Stimulated activated CD4-positive, alpha-beta T cell treated with anti-CD3 and anti-CD28 coated beads, TNF-alpha, amount 100 ng/mL, for 4 hours (primary cell): ENCODE measurements around the gene CALD1.

Experiments
- DNase-seq, 3 experiments: peaks; one replicate each; pipeline ENCODE4 v3.0.0-alpha.2; 2020; ENCODE audit warnings: low read depth in 3 of 3

The CALD1 gene

DNA sequence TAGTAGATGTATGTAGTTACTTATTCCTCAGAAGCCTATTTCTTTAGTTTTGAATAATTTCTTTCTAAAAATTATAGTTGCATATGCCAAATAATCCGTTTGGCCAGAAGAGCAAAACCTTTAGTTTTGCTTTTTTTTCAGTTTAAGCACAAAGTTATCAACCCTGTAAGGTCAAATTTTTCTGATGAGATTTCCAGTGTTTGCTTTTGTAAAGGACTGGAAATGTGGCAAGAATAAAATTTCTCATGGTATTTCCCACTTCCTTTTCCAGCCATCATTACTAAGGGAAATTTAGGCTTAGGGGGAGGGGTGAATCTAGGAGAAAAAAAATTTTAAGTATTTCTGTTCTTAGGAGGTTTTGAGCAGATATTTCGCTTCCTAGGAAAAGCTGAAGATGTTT lies 7.6 kb downstream of the CALD1 start:
- no peak for DNase-seq

DNA sequence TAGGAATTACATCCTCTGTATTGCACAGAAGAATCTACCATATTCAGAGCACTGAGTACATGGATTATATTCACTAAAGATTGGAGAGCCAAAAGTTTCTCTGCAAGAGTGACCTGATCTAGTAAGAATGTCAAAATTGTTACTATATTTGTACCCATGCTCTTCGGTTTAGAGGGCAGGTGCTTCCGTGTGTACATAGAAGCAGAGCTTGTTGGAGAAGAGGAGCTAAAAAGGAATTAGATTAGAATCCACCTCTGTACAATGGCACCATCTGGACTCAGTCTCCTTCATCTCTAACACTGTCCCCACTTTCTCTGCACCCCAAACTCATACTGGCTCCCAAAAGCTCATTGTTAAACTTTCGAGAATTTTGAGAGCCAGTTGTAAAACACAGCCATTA lies 8.3 kb downstream of the CALD1 start:
- no peak for DNase-seq

GRCh38 chr7:134788191-134788590 lies 8.8 kb downstream of the CALD1 start:
- DNase-seq = no peak

DNA sequence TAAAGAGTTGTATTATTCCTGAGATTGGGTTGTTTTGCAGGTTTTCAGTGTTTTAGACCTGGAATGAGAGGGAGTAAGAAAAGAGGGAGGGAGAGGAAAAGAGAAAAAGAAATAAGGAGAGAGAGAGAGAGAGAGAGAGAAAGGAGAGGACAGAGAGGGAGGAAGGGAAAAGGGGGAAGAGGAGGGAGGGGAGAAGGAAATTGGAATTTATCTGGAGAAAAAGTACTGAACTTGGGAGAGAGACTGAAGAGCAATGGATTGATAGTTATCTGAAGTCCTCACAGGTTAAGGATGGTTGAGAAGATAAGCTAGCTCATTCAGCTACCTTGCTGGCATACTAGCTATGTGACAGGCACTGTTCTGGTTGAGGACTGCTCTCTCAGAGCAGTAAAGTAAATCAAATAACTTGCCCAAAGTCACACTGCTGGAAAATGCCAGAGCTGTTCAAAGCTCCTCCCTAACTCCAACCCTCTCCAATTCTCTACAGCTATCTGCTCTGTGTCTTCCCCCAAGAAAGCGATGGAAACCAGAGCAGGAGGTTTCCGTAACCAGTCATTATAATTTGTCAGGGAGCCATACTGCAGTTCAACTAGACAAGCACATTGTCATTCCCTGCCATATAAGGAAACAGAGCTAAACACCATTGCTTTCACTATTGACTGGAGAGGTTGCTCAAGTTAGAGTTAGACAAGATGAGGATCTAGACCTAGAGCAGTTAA lies 10.7 kb downstream of the CALD1 start:
- no peak for DNase-seq

DNA sequence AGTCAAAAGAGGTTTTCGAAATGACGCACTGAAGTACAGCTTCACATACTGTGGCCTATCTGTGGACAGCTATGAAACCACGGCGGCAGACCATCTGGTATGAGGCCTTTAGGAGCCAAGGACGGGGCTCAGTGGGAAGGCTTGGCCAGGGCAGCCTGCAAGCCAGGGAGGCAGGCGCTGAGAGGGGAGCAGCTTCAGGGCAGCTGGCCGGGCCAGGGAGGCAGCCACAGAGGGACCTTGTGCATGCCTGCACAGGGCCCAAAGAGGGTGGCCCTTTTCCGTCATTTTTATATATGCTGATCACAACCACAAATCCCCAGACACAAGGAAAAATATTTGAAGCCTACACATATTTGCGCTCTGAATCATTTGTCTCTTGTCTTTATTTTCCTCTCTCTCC lies 13.5 kb downstream of the CALD1 start:
- no peak for DNase-seq

DNA sequence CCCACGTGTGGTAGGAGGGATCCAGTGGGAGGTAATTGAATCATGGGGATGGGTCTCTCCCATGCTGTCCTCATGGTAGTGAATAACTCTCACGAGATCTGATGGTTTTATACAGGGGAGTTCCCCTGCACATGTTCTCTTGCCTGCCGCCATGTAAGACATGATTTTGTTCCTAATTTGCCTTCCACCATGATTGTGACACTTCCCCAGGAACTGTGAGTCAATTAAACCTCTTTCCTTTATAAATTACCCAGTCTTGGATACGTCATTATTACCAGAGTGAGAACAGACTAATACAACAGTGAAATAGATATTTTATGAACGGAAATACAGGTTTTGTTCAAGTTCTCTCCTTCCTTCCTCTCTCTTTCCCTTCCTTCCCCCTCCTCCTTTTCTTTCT lies 15.8 kb downstream of the CALD1 start:
- no peak for DNase-seq

DNA sequence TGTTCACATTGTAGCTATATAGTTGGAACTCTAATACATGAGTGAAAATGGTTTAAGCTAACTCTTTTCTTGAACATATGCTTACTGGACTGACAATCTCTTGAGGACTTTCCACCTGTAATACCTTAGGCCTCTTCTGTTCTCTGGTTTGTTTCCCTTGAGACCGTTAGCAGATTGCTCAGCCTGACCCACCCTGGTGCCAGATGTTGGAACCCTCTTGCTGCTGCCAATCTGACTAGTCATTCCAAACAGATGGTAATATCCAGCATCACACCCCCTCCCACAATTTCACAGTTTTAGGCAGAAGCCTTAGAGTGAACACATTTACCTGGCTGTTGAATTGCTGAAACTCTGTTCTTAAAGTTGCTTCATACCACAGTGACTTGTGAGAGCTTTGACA lies 18.7 kb downstream of the CALD1 start:
- DNase-seq = no peak

DNA sequence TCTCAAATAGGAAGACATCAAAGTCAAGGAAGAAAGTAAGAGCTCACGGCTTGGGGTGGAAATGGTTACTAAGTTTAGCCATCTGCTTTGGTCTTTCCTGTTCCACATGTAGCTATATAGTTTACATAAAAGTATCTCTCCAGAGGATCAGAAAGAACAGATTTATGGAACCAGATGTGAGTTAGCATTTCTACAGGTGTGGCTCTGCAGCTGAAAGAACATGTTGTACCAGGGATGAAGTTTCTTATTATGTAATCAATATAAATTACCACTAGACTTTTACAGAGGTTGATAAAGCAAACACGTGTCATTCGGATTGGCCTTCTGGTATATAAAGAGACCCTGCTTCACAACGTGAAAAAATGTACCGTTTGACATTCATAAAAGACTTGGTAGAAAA lies 19.9 kb downstream of the CALD1 start:
- no peak for DNase-seq

DNA sequence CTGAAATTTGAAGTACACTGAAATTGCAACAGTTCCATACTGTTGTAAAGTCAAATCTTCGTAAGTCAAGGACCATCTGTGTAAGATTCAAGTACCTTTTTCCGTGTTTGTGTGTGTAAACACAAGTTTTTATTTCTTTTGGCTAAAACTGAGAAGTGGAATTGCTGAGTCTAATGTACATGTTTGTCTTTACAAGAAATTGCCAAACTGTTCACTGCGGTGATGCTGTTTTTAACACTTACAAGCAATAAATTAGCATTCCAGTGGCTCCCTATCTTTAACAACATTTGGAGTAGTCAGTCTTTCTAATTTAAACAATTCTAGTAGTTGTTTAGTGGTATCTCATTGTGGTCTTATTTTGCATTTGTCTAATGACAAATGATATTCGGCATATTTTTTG lies 23.3 kb downstream of the CALD1 start:
- no peak for DNase-seq

GRCh38 chr7:134804351-134804750 lies 24.9 kb downstream of the CALD1 start:
- DNase-seq = no peak

GRCh38 chr7:134804854-134805253 lies 25.4 kb downstream of the CALD1 start:
- no peak for DNase-seq

GRCh38 chr7:134806197-134806596 lies 26.8 kb downstream of the CALD1 start:
- DNase-seq = no peak

- DNase-seq = no peak
These were observed 30.2 kb downstream of the CALD1 start for GRCh38 chr7:134809616-134810015.

- DNase-seq = no peak
These were observed 32.3 kb downstream of the CALD1 start for GRCh38 chr7:134811765-134812164.

GRCh38 chr7:134813663-134814396 lies 34.4 kb downstream of the CALD1 start:
- no peak for DNase-seq

GRCh38 chr7:134814730-134815364 lies 35.4 kb downstream of the CALD1 start:
- DNase-seq = no peak

DNA sequence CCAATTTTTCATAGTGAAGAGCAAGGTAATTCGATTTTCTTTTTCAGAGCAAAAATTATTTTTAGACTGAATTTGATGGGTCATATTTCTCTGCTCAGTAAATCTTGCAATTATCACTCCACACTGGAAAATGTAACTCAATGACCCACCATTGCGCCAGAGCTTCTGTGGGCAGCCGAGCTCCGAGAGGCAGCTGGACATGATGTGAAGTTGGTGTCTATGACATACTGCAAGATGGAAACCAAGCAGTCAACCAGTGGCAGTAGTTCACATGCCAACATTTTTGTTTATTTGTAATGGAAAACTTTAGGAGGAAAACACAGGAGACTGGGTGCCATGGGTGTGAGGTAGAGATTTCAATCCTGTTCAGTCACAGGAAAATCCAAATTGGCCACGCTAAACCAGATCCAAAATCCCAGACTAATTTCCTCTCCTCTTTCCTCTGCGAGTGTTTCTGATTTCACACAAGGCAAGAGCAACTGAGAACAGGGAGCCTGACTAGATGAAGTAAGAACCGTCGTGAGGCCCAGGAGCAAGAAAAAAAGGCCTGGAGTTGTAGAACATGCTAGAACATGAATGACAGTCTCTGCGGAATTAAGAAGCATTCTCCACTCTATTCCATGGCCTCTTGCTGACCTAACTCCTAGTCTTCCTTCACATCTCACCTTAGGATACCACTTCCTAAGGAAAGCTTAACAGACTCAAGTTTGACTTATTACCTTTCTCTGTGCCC lies 39.3 kb downstream of the CALD1 start:
- no peak for DNase-seq

GRCh38 chr7:134819401-134819800 lies 40.0 kb downstream of the CALD1 start:
- DNase-seq = no peak

GRCh38 chr7:134820295-134820694 lies 40.9 kb downstream of the CALD1 start:
- no peak for DNase-seq

GRCh38 chr7:134820778-134821177 lies 41.3 kb downstream of the CALD1 start:
- DNase-seq = no peak

DNA sequence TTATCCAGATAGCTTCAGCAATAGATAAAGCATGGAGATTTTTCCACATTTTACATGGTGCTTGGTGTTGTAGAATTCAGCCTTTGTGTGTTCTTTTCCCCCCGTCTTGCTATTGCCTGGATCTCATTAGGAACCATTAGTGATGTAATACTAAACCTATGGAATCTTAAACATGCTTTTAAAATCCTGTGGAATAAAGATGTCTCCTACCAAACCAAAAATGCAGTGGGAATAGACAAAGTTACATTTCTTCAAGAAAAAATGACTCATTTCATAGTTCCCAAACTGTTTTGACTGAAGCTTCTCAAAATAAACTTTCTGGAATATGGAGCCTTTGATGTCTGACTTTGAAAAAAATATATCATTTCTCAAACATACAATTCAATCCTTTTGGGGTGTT lies 44.0 kb downstream of the CALD1 start:
- DNase-seq = no peak

DNA sequence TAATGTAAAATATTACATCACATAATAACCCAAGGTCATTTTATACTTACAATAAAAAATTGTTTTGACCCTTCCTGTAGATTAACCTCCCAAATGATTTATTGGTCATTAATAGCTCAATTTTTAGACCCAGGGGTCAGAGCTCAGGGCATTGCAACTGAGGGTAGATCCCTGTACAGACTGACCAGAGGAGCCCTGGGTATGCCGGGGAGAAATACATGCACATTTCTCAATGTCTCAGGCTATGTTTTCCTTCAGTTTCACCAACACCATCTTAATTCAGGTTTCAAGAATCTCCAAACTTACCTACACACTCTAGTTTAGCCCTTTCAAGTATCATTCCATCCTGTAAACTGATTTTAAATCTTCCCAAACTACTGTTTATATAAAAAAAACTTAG lies 46.2 kb downstream of the CALD1 start:
- DNase-seq = no peak
